ENCODE data around the gene HECTD3. TPM values are rescaled to one million over a fixed set of nuclear protein-coding genes. Genes with fewer than 3 reads are reported as not detected.

HECTD3 gene
- total RNA-seq (10 to 100 TPM; 12.8 to 17.0 TPM), polyA plus RNA-seq (ENCODE audit: insufficient read length in 2 of 2) (10 to 100 TPM; 39.7 to 51.1 TPM)
- long read RNA-seq, donor 1, partial matches to known transcripts, result 14 of 19 reads
- long read RNA-seq, donor 1, other reads (novel, unspliced or antisense), result 0 of 19 reads
- long read RNA-seq, donor 2, partial matches to known transcripts, result 10 of 12 reads
- long read RNA-seq, donor 2, other reads (novel, unspliced or antisense), result 0 of 12 reads
- long read RNA-seq, donor 3, partial matches to known transcripts, result 0 of 1 reads
- long read RNA-seq, donor 3, other reads (novel, unspliced or antisense), result 0 of 1 reads
- long read RNA-seq, donor 4, partial matches to known transcripts, result 304 of 398 reads
- long read RNA-seq, donor 4, other reads (novel, unspliced or antisense), result 93 of 398 reads

DNA sequence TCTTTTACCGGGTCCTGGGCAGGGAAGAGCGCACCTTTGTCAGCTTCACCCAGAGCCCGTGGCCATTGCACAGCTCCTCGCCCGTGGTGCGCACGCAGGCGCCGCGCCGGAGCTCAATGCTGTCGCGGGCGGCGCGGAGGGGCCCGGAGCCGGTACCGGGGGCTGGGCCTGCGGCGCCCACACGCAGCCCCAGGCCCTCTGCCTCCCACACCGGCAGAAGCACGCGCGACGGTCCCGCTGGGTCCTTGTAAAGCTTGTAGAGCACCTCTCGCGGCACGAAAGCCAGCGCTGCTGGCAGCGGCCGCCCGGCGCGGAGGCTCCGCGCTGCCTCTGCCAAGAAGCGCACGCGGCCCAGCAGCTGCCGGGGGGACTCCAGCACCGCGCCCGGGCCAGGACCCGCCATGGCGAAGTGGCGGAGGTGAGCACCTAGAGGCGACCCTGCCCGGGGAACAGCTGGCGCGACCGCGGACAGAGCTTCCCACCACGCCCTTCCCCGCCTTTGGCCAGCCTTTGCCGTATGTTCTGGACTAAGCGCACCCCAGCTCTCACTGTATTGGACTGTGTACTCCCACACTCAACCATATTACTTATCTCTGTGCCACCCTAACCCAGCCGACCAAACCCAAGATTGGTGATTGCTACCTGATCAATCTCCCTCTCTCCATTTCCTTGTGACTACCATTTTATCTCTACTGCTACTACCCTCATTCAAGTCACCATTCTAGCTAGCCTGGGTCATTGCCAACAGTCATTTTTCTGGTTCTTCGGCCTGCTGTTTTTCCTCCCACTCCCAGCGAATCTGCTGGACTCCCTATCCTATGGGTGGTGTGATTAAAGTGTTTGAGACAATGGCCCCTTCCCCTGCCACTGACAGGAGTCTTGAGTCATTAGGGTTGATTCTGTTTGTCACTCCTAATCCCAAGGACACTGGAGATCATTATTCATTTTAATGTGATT is at the start of gene HECTD3:
Gene HECTD3 (minus strand): TSS at position 470 of the 957 bp plus-strand sequence. CDS start 67 bp downstream, at position 403.
- Histone ChIP-seq H3K9me3 (ENCODE audit: control insufficient read depth, insufficient read depth, low read length) (no peaks in the 10 kb centered on the region), H3K27ac (ENCODE audit: low read depth, low read length) (peak within 1 kb of the TSS; percentile 79), H3K4me1 (ENCODE audit: control insufficient read depth, insufficient read depth, low read length) (peaks cover 47% of the 10 kb centered on the region), H3K27me3 (ENCODE audit: control insufficient read depth, insufficient read depth, low read length) (no peaks in the 10 kb centered on the region), H3K4me3 (ENCODE audit: low read depth, low read length) (peak within 1 kb of the TSS; percentile 61), H3K36me3 (ENCODE audit: control insufficient read depth, insufficient read depth, low read length) (peaks cover 40% of the 10 kb centered on the region)
- WGBS (ENCODE audit: insufficient coverage), result under 1% methylated on average over 60 of the region's 62 CpGs
- DNase-seq (ENCODE audit: low read depth in 4 of 6, low spot score in 6 of 6), result peak in 4 of 6 donors; percentile 69 to 94 (median 82)

DNA sequence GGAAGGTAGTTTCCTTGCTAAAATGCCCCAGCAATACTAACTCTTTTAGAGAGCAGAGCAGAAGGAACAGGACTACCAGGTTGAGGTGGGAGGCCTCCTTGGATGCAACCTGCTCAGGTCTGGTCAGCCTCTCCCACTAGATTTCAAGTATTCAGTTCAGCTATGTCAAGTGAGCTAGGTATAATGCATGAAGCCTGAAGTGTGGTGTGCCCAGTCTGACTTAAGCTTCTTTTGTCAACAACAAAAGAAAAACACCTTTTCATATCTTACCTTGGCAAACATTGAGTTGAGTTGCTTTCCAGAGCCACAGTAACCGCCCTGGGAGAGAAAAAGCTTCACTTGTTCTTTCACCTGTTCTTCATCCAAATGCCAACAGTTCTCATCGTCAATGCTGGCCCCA is 48.7 kb upstream of the HECTD3 start:
- H3K36me3 ChIP-seq (ENCODE audit: control insufficient read depth, insufficient read depth, low read length), result no peaks in the 10 kb centered on the region
- no peak overlapping the region for H3K27ac ChIP-seq (ENCODE audit: low read depth, low read length)
- no CpG with 5 or more reads among the region's 2 CpGs for WGBS (ENCODE audit: insufficient coverage)
- H3K9me3 ChIP-seq (ENCODE audit: control insufficient read depth, insufficient read depth, low read length), result no peaks in the 10 kb centered on the region
- no peaks in the 10 kb centered on the region for H3K4me1 ChIP-seq (ENCODE audit: control insufficient read depth, insufficient read depth, low read length)
- no peak for DNase-seq (ENCODE audit: low read depth in 4 of 6, low spot score in 6 of 6)
- no peaks in the 10 kb centered on the region for H3K27me3 ChIP-seq (ENCODE audit: control insufficient read depth, insufficient read depth, low read length)
- no peak overlapping the region for H3K4me3 ChIP-seq (ENCODE audit: low read depth, low read length)

DNA sequence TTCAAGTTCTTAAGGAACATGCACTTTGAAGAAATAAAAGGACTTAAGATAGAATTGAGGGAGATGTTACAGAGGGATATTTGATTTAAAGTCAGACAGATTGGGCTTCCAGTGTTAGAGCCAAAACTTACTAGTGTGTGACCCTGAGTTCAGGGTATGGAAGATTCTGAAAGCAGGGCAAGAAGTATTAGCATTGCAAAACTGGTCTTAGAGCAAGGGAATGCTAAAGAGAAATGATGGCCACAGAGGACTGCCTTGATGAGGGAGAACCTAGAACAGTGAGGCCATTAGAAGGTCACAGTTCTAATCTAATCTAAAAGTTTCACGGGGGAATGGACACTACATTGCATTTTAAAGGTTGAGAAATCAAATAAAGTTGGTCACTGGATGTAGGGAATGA is 46.4 kb upstream of the HECTD3 start:
- Histone ChIP-seq H3K9me3 (ENCODE audit: control insufficient read depth, insufficient read depth, low read length) (no peaks in the 10 kb centered on the region), H3K27ac (ENCODE audit: low read depth, low read length) (no peak overlapping the region), H3K36me3 (ENCODE audit: control insufficient read depth, insufficient read depth, low read length) (peaks cover 5% of the 10 kb centered on the region), H3K4me1 (ENCODE audit: control insufficient read depth, insufficient read depth, low read length) (no peaks in the 10 kb centered on the region), H3K27me3 (ENCODE audit: control insufficient read depth, insufficient read depth, low read length) (no peaks in the 10 kb centered on the region), H3K4me3 (ENCODE audit: low read depth, low read length) (no peak overlapping the region)
- 100% methylated on average over 1 of the region's 1 CpG for WGBS (ENCODE audit: insufficient coverage)
- no peak for DNase-seq (ENCODE audit: low read depth in 4 of 6, low spot score in 6 of 6)

DNA sequence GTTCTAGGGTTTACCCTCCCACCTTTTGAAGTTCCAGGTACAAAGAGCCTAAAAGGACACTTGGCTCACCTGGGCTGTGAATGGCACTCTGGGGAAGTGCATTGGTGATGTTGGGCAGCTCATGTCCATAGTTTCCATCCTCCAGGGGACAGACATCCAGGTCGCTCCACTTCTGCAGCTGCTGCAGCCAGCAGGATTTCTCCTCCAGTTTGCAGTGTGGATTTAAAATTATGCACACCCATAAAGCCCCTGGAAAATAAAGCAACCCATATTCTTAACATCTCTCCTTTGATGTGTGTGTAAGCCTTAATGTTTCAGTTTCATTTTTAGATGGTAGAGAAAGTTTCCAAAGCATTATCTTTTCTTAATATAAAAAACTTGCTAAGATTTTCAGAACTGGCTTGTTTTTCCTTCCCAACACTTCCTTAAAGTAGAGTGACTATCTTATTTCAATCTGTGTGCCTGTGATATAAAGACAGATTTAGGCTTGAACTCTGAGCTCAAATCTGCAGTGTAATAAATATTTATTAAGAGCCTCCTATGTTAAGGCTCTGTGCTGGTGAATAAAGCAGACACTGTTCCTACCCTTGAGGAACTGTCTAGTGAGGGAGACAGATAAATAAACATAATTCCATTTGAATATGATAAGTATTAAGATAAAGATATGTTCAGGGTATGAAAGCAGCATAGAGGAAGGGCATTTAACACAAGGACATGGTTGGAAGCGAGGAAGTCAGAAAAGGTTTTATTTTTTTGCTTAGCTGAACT is 40.1 kb upstream of the HECTD3 start:
- no peaks in the 10 kb centered on the region for H3K4me1 ChIP-seq (ENCODE audit: control insufficient read depth, insufficient read depth, low read length)
- no peak overlapping the region for H3K27ac ChIP-seq (ENCODE audit: low read depth, low read length)
- no peak for DNase-seq (ENCODE audit: low read depth in 4 of 6, low spot score in 6 of 6)
- no CpG with 5 or more reads among the region's 2 CpGs for WGBS (ENCODE audit: insufficient coverage)
- no peaks in the 10 kb centered on the region for H3K9me3 ChIP-seq (ENCODE audit: control insufficient read depth, insufficient read depth, low read length)
- no peak overlapping the region for H3K4me3 ChIP-seq (ENCODE audit: low read depth, low read length)
- H3K36me3 ChIP-seq (ENCODE audit: control insufficient read depth, insufficient read depth, low read length), result peaks cover 12% of the 10 kb centered on the region
- no peaks in the 10 kb centered on the region for H3K27me3 ChIP-seq (ENCODE audit: control insufficient read depth, insufficient read depth, low read length)

DNA sequence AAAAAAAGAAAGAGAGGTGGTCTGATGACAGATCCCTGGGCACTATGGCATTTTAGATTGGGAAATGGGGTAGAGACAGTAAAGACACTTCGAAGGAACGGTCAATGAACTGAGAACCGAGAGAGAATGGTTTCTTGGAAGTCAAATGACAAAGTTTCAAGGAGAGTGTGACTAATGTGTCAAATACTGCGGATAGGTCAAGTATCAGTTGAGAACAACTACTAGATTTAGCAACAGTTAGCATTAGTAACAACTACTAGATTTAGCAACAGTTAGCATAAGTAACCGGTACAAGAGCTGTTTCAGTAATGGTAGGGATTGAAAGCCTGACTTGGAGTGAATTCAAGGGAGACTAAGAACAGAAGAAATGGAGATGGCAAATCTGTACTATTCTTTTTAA is 35.9 kb upstream of the HECTD3 start:
- Histone ChIP-seq H3K4me1 (ENCODE audit: control insufficient read depth, insufficient read depth, low read length) (no peaks in the 10 kb centered on the region), H3K27me3 (ENCODE audit: control insufficient read depth, insufficient read depth, low read length) (no peaks in the 10 kb centered on the region), H3K27ac (ENCODE audit: low read depth, low read length) (no peak overlapping the region), H3K4me3 (ENCODE audit: low read depth, low read length) (no peak overlapping the region), H3K36me3 (ENCODE audit: control insufficient read depth, insufficient read depth, low read length) (peaks cover 5% of the 10 kb centered on the region), H3K9me3 (ENCODE audit: control insufficient read depth, insufficient read depth, low read length) (no peaks in the 10 kb centered on the region)
- DNase-seq (ENCODE audit: low read depth in 4 of 6, low spot score in 6 of 6), result no peak
- 100% methylated on average over 3 of the region's 5 CpGs for WGBS (ENCODE audit: insufficient coverage)

DNA sequence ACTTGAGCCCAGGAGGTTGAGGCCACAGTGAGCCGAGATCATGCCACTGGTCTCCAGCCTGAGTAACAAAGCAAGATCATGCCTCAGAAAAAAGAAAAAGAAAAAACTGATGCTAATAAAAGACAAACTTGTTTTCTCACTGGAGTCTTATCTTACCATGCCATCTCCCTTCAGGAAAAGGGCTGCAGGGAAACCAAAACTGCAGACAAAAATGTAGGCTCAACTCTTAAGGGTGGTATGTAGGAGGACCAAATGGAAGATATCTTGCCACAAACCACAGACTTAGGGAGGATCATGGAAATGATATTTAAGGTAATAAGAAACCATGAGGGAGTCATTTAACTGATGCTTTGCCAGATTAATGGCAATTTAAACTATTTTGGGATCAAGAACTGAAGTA is 33.8 kb upstream of the HECTD3 start:
- Histone ChIP-seq H3K36me3 (ENCODE audit: control insufficient read depth, insufficient read depth, low read length) (peaks cover 5% of the 10 kb centered on the region), H3K27me3 (ENCODE audit: control insufficient read depth, insufficient read depth, low read length) (no peaks in the 10 kb centered on the region), H3K4me1 (ENCODE audit: control insufficient read depth, insufficient read depth, low read length) (no peaks in the 10 kb centered on the region), H3K27ac (ENCODE audit: low read depth, low read length) (no peak overlapping the region), H3K9me3 (ENCODE audit: control insufficient read depth, insufficient read depth, low read length) (no peaks in the 10 kb centered on the region), H3K4me3 (ENCODE audit: low read depth, low read length) (no peak overlapping the region)
- DNase-seq (ENCODE audit: low read depth in 4 of 6, low spot score in 6 of 6), result no peak
- WGBS (ENCODE audit: insufficient coverage), result 86% methylated on average over 1 of the region's 1 CpG

DNA sequence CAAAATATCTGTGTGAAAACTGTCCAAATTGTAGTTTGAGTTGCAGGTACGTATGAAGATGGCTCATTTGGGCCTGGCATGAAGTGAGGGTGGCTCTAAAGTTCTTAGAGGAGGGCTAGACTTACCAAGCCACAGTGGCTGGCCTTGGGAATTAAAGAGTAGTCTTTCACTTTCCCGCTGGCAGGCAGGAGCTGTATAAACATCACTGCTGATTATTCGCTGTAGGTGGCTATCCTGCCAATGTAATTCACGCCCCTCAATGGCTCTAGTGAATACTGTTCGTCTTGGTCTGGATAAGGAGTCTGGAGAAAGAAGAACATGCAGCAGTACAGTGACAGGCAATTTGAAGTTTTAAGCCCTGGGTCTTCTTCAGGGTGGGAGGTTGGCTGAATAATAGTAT is 32.0 kb upstream of the HECTD3 start:
- H3K36me3 ChIP-seq (ENCODE audit: control insufficient read depth, insufficient read depth, low read length), result peaks cover 7% of the 10 kb centered on the region
- DNase-seq (ENCODE audit: low read depth in 4 of 6, low spot score in 6 of 6), result no peak
- no peaks in the 10 kb centered on the region for H3K27me3 ChIP-seq (ENCODE audit: control insufficient read depth, insufficient read depth, low read length)
- no peaks in the 10 kb centered on the region for H3K4me1 ChIP-seq (ENCODE audit: control insufficient read depth, insufficient read depth, low read length)
- no peak overlapping the region for H3K27ac ChIP-seq (ENCODE audit: low read depth, low read length)
- H3K9me3 ChIP-seq (ENCODE audit: control insufficient read depth, insufficient read depth, low read length), result no peaks in the 10 kb centered on the region
- H3K4me3 ChIP-seq (ENCODE audit: low read depth, low read length), result no peak overlapping the region
- 85% methylated on average over 5 of the region's 5 CpGs for WGBS (ENCODE audit: insufficient coverage)

DNA sequence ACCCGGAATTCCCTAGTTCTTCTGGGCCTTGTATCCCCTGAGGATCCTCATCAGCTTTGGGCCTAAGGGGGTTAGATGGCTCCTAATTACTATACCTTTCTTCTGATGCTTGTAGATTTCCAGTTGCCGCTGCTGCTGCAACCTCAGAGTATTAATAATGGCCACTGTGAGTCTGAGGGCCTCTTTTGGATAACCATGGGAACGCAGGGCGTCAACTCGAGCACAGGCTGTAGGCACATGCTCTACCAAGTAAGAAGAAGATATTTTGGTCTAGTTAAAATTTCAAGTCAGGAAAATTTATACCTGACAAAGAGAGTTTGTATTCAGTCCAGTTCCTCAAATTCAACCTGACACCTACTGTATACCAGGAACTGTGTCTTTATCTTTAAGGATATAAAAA is 29.2 kb upstream of the HECTD3 start:
- H3K4me3 ChIP-seq (ENCODE audit: low read depth, low read length), result no peak overlapping the region
- DNase-seq (ENCODE audit: low read depth in 4 of 6, low spot score in 6 of 6), result no peak
- no CpG with 5 or more reads among the region's 5 CpGs for WGBS (ENCODE audit: insufficient coverage)
- peaks cover 16% of the 10 kb centered on the region for H3K36me3 ChIP-seq (ENCODE audit: control insufficient read depth, insufficient read depth, low read length)
- no peaks in the 10 kb centered on the region for H3K27me3 ChIP-seq (ENCODE audit: control insufficient read depth, insufficient read depth, low read length)
- no peak overlapping the region for H3K27ac ChIP-seq (ENCODE audit: low read depth, low read length)
- no peaks in the 10 kb centered on the region for H3K9me3 ChIP-seq (ENCODE audit: control insufficient read depth, insufficient read depth, low read length)
- no peaks in the 10 kb centered on the region for H3K4me1 ChIP-seq (ENCODE audit: control insufficient read depth, insufficient read depth, low read length)

DNA sequence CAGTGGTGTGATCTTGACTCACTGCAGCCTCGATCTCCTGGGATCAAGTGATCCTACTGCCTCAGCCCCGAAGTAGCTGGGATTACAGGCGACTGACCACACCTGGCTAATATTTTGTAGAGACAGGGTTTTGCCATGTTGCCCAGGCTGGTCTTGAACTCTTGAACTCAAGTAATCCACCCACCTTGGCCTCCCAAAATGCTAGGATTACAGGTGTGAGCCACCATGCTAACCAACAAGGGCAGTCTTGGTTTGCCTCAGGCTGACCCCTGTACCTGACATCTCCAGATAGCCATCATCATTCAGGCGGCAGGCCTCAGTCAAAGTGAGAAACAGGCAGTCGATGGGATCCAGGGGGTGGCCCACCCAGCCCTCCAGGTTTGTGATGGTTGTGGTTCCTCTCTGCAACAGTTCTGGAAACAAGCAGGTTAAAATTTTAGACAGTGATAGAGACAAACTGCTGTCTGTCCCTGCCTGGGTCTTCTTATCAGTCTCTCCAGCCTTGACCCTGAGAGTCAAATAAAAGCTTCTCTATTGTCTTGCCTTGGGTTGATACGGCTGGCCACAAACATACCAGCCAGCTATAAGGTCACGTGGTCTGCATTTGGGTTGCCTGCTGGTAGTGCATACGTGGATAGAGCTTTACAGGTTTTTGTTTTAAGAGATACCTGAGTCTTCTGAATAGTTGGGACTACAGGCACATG is 27.7 kb upstream of the HECTD3 start:
- 100% methylated on average over 5 of the region's 8 CpGs for WGBS (ENCODE audit: insufficient coverage)
- Histone ChIP-seq H3K4me1 (ENCODE audit: control insufficient read depth, insufficient read depth, low read length) (no peaks in the 10 kb centered on the region), H3K27ac (ENCODE audit: low read depth, low read length) (no peak overlapping the region), H3K9me3 (ENCODE audit: control insufficient read depth, insufficient read depth, low read length) (no peaks in the 10 kb centered on the region), H3K27me3 (ENCODE audit: control insufficient read depth, insufficient read depth, low read length) (no peaks in the 10 kb centered on the region), H3K36me3 (ENCODE audit: control insufficient read depth, insufficient read depth, low read length) (peaks cover 19% of the 10 kb centered on the region), H3K4me3 (ENCODE audit: low read depth, low read length) (no peak overlapping the region)
- DNase-seq (ENCODE audit: low read depth in 4 of 6, low spot score in 6 of 6), result no peak

Data from spinal cord (tissue), 10 donors.